Daoy (cell line): Measurements from ENCODE around the gene CHDH. TPM values are rescaled to one million over a fixed set of nuclear protein-coding genes. Genes with fewer than 3 reads are reported as not detected.

Experiments
- DNase-seq: peaks from one replicate; pipeline ENCODE4 v3.0.0-alpha.2; 2015; ENCODE audit warnings: low read depth
- total RNA-seq: library from RNA; depleted of rRNA; stranded (reverse); fragments of >200 nt; shearing (Covaris generic); gene quantifications from 2 replicates; pipeline ENCODE4 v1.2.3, GENCODE V29; 2014

Gene CHDH
- total RNA-seq, 1 experiment from 2014 or later = 6.2 TPM

GRCh38 chr3:53808496-53808895 lies 37.7 kb downstream of the CHDH start:
- DNase-seq = no peak

- DNase-seq = no peak
Observed at GRCh38 chr3:53807117-53807810, 39.0 kb downstream of the CHDH start.

- no peak for DNase-seq
Observed at GRCh38 chr3:53806182-53807116, 39.8 kb downstream of the CHDH start.

GRCh38 chr3:53805463-53806159 lies 40.6 kb downstream of the CHDH start:
- DNase-seq = no peak

GRCh38 chr3:53804697-53805462 lies 41.3 kb downstream of the CHDH start:
- peak; percentile 62 for DNase-seq

DNA sequence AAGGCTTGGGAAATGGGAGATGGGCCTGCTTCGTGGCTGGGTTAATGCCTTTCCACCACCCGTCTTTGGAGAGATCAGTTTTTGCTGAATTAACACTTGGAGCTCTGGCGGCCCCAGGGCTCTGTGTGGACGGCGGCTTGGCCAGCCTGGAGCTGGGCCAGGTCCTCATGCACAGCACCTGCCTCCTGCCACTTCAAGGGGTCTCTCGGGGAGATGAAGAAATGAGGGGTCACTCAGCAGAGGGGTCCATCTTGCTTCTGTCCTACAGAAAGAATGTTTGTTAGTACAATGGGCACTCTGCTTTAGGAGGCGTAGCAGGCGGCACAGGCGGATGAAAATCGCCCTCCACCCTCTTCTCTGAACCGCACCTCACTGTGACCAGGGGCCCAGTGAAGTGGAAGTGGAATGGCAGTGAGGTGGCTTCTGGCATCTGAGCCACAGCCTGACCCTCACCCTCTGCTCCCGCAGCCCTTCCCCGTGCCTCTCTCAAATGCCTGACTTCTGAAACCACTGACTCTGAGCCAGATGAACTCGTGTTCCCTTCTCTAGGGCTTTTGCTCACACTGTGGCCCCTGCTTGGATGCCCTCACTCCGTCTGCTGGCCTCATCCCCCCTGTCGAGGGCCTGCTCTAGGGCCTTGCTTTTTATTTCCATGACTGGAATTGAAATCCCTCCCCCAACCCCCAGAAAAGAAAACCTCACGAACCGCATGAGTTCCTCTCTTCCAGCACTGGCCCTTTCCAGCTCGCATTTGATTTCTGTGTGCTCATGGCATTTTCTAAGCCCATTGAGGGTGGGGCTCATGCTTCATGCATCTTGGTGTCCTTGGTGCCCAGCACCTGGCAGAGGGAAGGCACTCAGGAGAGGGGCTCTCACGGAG lies 42.2 kb downstream of the CHDH start:
- DNase-seq = no peak

GRCh38 chr3:53803124-53803815 lies 42.9 kb downstream of the CHDH start:
- DNase-seq = no peak

DNA sequence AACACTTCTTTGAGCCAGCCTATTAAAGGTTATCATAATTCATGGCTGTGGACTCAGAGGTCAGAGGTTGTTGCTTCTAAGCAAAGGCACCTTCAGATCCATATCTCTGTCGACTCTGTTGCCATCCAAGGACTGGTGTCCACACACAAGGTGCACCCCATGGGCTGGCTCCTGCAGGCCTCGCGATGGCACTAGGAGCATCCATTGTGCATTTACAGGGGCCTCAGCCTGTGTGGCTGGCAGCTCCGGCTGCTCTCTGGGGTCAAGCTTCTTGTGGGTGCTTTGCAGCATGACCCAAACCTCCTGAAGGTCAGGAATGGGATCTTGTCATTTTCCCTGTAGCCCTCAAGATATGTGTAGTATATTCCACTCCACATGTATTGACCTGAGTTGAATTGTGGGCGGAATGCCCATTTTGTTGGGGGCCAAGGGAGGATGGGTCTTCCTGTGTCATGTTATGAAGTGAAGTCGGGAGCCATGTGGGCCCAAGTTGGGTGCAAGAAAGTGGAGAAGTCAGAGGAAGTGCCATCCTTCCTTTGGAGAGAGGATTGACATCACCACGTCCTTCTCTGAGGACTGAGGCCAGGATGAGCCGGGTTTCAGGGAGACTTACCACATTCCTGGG lies 43.9 kb downstream of the CHDH start:
- no peak for DNase-seq

DNA sequence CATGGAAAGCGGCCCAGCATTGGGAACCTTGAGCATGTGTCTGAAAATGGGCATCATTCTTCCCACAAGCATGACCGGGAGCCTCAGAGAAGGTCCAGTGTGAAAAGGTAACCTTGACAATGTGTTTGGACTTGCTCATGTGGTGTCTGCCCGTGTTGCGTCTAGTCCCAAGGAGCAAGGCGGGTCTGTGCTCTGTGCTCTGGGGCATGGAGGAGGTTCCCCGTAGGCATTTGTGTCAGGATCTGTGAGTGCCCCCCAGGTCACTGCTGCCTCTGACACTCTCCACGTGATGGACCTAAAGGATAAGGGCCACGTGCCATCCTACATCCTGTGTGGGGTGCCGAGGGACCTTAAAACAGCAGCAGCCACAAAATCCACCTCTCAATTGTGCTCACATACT lies 44.9 kb downstream of the CHDH start:
- no peak for DNase-seq

DNA sequence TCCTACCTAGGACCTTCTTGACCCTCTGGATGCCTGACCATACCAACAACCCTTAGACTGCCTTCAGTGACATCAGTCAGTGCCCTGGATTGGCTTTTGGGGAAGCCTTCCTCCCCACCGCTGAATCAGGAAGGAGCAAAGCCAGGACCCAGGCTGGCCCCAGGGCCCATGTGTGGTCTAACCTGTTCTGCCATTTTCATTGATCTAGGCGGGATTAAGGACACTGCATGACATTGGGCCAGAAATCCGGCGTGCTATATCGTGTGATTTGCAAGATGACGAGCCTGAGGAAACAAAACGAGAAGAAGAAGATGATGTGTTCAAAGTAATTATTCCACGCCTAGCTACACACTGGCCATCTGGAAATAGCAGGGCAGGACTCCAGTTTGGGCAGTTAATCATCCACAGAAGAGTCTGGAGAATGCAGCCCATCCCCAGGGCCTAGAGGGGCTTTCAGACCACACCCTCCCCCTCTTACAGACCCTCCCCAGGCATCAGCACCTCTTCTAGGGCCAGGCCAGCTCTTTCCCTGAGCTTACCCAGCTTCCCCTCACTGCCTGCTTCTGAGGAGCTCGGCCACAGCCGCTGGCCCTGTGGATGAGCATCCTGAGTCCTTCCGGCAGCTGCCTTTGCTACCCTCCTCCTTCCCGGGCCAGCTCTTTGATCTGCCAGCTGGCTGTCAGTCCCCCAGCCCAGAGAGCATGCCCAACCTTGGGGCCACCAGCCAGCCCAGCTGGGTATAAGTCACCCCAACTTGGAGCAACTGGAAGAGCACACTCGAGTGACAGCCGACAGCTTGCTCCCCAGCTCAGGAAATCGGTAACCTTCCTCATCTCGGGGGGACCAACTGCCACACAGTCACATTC lies 45.9 kb downstream of the CHDH start:
- DNase-seq = no peak

DNA sequence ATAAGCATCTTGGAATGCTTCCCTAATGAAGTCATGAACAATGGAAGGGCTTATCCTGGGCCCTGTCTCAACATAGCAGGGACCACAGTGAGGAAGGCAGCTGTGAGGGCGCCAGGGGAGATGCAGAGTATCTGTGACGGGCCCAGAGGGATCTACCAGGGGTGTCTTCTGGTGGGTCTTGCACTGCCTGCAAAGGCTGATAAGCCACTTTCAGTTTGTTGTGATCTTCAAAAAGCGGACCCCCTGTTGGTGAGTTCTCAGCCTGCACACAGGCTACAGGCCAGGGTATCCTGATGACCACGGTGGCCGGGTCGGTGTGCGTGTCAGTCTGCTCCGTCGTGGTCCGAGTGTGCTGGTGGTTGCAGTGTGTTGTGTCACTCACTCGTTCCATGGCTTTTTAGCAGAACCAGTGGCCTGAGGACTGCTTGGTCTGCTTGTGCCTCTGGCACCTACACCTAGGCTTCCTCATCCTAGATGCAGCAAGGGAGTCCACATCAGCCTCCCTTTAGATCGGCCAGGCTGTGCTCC lies 46.8 kb downstream of the CHDH start:
- DNase-seq = no peak

DNA sequence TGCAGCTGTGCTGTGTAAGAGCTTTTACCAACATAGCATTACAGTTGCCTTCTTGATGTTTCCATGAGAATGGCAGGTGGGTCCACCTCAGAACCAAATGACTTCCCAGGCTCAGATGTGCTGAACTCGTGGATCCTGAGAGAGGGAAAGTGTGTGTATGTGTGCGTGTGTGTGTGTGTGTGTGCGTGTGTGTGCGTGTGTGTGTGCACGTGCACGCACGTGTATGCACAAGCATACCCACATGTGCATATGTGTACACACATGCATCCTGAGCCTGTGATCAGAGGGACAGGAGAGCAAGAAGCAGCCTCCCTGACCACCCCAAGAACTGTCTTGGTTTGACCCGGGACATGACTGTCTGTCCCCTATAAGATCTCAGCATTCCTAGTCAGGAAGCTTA lies 48.1 kb downstream of the CHDH start:
- DNase-seq = no peak

DNA sequence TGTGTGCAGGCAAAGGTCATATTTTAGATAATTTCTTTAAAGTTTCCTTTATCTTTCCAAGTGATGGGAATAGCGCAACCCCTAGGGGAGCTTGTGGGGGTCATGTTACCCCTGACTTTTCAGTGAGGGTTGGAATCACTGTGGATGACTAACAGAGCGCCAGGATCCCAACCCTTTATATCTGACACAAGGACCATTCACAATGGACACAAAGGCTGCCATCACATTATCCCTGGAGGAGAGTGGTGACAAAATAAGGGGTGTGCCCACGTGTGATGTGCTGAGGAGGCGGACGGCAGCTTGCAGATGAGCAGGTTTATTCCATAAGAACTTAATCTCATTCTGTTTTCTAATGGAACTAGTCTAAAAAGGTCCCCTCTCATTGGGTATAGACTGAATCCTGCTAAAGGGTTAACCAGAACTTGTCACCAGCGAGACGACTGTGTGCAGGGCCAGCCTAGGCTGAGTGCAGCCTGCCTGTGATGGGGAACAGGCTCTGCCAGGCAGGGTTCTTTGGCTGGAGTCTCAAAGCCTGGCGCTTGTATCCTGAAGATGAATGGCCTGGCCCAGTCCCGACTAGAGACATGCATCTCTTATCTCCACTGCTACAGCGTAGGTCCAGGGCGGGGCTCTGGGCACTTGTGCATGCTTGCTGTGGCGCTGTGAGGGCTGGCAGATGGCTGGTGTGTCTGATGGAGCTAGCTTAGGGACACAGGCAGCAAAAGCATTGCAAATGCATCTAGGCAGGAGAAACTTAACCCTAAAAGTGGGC lies 50.2 kb downstream of the CHDH start:
- no peak for DNase-seq

- DNase-seq = no peak
Observed at GRCh38 chr3:53795176-53795575, 51.0 kb downstream of the CHDH start.

- no peak for DNase-seq
Observed at GRCh38 chr3:53794597-53794996, 51.6 kb downstream of the CHDH start.

GRCh38 chr3:53792866-53793265 lies 53.4 kb downstream of the CHDH start:
- no peak for DNase-seq

DNA sequence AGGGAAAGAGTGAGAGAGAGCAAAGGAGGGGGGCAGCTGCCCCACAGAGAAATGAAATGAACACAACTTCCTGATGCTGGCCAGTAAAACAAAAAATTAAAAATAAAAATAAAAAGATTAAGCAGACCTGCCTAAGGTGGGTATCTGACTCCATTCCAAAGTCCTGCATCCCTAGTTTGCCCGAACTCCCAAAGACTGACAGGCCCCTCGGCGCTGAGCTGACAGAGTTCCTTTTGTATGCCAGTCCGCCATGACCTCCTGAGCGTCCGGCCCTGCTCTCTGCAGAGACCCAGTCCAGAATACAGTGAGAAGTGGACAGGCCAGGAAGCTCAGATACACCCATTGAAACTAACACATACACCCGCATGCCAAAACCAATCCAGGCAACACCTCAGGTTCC lies 54.9 kb downstream of the CHDH start:
- DNase-seq = no peak

DNA sequence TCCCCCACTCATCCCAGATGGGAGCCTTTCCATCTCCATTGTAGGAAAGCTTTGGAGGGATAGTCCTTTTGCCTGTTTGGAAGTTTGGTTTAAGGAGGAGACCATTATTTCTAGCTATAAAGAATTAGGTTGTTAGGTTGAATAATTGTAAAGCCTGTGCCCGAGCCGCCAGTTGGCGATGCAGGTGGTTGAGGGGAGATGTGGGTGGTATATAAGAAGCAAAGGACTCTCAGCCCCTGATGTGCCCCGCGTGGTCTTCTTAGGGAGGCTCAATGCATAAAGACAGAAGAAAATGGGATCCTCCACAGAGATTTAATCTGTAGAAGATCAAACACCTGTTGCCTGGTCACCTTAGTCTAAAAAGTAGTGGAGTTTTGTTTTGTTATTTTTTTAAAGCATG lies 55.7 kb downstream of the CHDH start:
- DNase-seq = no peak
